ENCODE results near the gene FAM107B.

DNA sequence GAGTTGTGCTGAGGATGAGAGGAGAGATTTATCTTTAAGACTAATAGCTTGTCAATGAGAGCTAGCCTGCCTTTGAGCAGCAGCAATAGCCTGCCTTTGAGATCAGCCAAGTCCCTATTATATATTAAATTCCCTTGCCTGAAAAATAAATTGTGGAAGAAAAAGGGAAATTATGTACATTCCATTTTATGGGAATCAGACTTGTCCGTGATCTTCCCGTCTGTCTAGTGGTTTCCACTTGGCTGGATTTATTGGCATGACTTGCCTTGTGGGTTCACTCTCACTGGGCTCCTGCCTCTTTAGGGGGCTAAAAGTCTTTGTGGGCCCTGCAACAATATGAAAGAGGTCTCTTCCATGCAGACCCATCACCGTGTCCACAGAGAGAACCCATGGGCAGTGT is 272.3 kb downstream of the FAM107B start:
- TF ChIP-seq CTCF (IDR thresholded peaks at IDR 0.05; ENCODE audit: poor library complexity), result no peak
- TF ChIP-seq EZH2phosphoT487 (IDR thresholded peaks at IDR 0.05; ENCODE audit: low read depth, severe bottlenecking, unreplicated experiment), result no peak

Data from hepatocyte (in vitro differentiated cells).